Choroid plexus epithelial cell (primary cell): ENCODE data around the gene PRR5.

Source experiments
- DNase-seq: peaks from one replicate; pipeline ENCODE4 v3.0.0-alpha.2; 2010; ENCODE audit warnings: low read depth
- H3K4me3 ChIP-seq: 2 replicates; pipeline ENCODE4 v1.5.1; 2011; ENCODE audit warnings: low read depth, mild to moderate bottlenecking, control low read depth, low read length, moderate library complexity
- TF ChIP-seq, protein P1 (sequence below): conservative IDR thresholded peaks from 2 replicates; pipeline ENCODE4 v1.5.1; 2011; ENCODE audit warnings: low read depth, mild to moderate bottlenecking, control low read depth, inconsistent platforms, low read length, moderate library complexity

PRR5 gene

DNA sequence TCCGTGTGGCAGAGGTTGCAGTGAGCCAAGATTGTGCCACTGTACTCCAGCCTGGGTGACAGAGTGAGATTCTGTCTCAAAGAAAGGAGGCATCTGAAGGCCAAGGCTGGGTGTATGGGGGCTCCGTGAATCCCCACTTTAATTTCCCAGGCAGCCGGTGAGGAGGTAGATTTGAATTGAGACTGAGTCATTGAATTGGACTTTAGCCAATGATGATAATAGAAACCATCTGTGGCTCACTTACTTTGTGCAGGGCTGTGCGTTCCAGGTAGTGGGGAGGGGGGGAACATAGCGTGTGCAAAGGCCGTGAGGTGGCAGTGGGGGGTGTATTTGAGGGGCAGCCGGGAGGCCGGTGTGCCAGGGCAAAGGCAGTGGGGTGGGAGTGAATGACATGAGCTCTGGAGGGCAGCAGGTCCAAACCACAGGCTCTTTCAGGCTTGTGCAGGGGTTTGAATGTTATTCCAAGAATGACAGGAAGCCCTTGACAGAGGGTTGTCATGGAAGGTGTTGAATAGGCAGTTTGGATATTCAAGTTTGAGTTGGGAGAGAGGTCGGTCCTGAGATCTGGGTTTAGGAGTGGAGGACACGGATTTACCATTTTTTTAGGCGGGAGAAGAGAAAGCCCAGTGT, 56.5 kb downstream of the PRR5 start:
- TF ChIP-seq, protein P1, sequence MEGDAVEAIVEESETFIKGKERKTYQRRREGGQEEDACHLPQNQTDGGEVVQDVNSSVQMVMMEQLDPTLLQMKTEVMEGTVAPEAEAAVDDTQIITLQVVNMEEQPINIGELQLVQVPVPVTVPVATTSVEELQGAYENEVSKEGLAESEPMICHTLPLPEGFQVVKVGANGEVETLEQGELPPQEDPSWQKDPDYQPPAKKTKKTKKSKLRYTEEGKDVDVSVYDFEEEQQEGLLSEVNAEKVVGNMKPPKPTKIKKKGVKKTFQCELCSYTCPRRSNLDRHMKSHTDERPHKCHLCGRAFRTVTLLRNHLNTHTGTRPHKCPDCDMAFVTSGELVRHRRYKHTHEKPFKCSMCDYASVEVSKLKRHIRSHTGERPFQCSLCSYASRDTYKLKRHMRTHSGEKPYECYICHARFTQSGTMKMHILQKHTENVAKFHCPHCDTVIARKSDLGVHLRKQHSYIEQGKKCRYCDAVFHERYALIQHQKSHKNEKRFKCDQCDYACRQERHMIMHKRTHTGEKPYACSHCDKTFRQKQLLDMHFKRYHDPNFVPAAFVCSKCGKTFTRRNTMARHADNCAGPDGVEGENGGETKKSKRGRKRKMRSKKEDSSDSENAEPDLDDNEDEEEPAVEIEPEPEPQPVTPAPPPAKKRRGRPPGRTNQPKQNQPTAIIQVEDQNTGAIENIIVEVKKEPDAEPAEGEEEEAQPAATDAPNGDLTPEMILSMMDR, result no peak
- no peak overlapping the region for H3K4me3 ChIP-seq
- DNase-seq, result peak; percentile 70

DNA sequence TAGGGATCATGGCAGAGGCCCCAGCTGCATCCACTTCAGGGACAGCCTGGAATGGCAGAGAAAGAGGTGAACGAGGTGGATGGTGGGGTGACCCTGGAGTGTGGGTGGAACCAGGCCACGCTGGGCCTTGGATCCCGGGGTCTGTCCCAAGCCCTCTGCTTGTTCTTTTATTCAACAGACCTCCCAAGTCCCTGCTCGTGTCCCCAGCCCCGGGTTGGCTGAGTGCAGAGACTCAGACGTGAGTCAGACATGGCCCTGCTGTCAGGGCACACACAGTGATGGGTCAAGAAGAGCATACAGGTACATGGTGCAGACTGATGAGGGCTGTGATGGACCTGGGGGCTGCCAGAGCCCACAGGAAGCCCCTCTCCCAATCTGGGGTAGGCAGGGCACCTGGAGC, 57.0 kb downstream of the PRR5 start:
- TF ChIP-seq, protein P1, result no peak
- no peak for DNase-seq
- H3K4me3 ChIP-seq, result no peak overlapping the region

DNA sequence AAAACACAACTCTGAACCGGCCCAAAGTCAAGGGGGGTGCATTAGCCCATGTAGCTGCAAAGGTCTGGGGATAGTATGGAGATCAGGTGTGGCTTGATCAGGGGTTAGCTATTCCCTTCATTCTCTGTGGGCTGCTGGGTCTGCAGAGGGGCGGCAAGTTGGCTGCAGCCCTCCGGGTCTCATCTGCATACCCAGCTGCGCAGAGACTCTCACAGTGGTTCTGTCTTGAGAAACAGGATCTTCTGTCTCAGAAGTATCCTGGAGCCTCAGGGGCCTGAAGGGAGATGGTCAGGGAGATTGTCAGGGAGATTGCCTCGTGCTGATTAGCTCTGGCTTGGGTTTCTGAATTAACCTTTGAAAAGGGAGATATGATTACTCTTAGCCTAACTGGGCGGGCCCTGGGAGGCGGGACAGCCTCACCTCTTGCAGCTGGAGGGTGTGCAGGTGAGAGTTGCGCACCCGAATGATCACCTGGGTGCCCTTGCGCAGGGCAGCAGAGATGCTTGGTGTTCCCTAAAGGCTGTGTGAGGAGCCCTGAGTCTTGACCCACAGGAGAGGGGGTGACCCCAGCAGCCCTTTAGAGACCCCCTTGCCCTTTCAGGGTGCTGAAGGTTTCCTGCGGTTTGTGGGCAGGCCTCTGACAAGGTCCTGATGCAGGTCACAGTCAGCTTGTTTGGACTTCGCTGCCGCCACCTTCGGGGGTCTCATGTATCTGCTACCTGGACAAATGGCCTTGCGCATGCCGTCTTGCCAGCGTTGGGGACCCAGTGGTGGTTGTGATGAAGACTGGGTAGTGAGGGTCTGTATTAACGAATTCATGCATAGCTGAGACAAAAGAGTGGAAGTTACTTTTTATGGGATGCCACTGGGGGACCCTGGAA, 57.7 kb downstream of the PRR5 start:
- no peak for DNase-seq
- no peak overlapping the region for H3K4me3 ChIP-seq
- TF ChIP-seq, protein P1, result no peak

DNA sequence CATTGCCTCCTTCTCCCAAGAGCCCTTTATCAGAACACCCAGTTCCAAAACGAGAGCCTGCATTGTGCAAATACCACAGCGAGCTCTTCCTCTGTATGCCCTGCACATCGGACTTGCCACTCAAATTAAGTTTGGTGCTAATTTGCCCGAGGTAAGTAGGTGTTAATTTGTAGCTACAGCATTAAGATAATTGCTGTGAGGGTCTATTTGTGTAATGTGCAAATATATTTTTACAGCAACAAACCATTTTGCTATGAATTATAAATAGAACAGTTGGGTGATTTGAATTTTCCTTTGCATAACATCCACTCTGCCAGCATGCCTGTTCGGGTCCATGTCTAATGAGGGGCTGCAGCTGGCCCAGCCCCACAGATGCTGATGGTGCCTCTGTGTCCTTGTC, 58.5 kb downstream of the PRR5 start:
- no peak overlapping the region for H3K4me3 ChIP-seq
- TF ChIP-seq, protein P1, result no peak
- DNase-seq, result no peak

DNA sequence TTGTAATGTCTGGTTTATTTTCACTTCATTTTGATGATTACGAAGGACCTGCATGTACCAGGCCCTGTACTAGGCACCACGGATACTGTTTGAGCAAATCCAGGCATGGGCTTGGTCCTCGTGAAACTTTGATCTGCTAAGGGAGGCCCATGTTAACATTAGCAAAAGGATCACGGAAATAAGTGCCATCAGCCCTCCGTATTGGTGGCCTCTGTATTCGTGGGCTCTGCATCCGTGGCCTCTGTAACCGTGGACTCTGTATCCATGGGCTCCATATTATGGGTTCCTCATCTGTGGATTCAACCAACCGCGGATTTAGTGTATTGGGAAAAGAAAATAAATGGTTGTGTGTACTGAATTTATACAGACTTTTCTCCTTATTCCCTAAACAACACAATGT, 59.0 kb downstream of the PRR5 start:
- DNase-seq, result no peak
- TF ChIP-seq, protein P1, result no peak
- H3K4me3 ChIP-seq, result no peak overlapping the region

DNA sequence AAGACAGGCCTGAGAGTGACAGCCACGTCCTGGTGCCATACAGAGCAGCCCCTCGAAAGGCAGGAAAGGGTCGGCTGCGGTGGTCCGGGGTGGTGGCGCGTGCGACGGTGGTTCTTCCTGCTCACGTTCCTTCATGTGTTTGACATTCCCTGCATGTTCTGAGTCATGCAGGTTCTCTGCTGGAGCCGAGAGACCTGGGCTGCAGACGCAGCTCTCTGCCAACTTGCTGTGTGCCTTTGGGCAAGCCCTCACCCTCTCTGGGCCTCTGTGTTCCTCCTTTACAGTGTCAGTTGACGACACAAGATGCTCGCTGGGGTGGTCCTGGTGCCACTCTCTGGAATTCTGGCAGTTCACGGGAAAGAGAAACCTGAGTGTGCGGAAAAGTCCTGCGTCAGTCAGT, 62.4 kb downstream of the PRR5 start:
- no peak overlapping the region for H3K4me3 ChIP-seq
- no peak for DNase-seq
- TF ChIP-seq, protein P1, result no peak
